HT1080 (cell line): ENCODE measurements around the gene HCFC1. TPM values are rescaled to one million over a fixed set of nuclear protein-coding genes. Genes with fewer than 3 reads are reported as not detected.
A peak's percentile ranks its signal among the peaks of the same experiment; 100 is the strongest.
"Not testable (repeated sequence)": the region's sequence is repeated elsewhere in the genome, so short reads cannot be mapped to it uniquely, and the experiment has no call there.

Source experiments
- DNase-seq: peaks from one replicate; pipeline ENCODE4 v3.0.0-alpha.2; 2015; ENCODE audit warnings: low read depth
- total RNA-seq: library from RNA; depleted of rRNA; stranded (reverse); fragments of >200 nt; shearing (Covaris generic); gene quantifications from 2 replicates; pipeline ENCODE4 v1.2.3, GENCODE V29; 2014

The HCFC1 gene
- total RNA-seq, 1 experiment from 2014 or later, result 60.0 TPM

- DNase-seq, result no peak
These were observed 38.9 kb upstream of the HCFC1 start for GRCh38 chrX:154010330-154011087.

- DNase-seq, result no peak
These were observed 36.9 kb upstream of the HCFC1 start for GRCh38 chrX:154008521-154008920.

- DNase-seq, result no peak
These were observed 35.3 kb upstream of the HCFC1 start for GRCh38 chrX:154006947-154007346.

GRCh38 chrX:154004315-154004714, 32.7 kb upstream of the HCFC1 start:
- no peak for DNase-seq

- DNase-seq, result peak; percentile 6
These were observed 30.6 kb upstream of the HCFC1 start for GRCh38 chrX:154002215-154002719.

- no peak for DNase-seq
These were observed 28.4 kb upstream of the HCFC1 start for GRCh38 chrX:154000051-154000450.

- DNase-seq, result no peak
These were observed 27.9 kb upstream of the HCFC1 start for GRCh38 chrX:153999359-154000037.

GRCh38 chrX:153995504-153995903, 23.9 kb upstream of the HCFC1 start:
- DNase-seq, result no peak

- not testable (repeated sequence) for DNase-seq
These were observed 22.8 kb upstream of the HCFC1 start for GRCh38 chrX:153994398-153994797.

GRCh38 chrX:153993978-153994377, 22.4 kb upstream of the HCFC1 start:
- no peak for DNase-seq

GRCh38 chrX:153993079-153993478, 21.5 kb upstream of the HCFC1 start:
- no peak for DNase-seq

GRCh38 chrX:153992180-153992579, 20.6 kb upstream of the HCFC1 start:
- no peak for DNase-seq

- DNase-seq, result no peak
These were observed 19.5 kb upstream of the HCFC1 start for GRCh38 chrX:153991013-153991580.

GRCh38 chrX:153989973-153990655, 18.5 kb upstream of the HCFC1 start:
- DNase-seq, result no peak

- DNase-seq, result no peak
These were observed 16.9 kb upstream of the HCFC1 start for GRCh38 chrX:153988493-153988892.

- DNase-seq, result no peak
These were observed 12.9 kb upstream of the HCFC1 start for GRCh38 chrX:153984351-153985178.

GRCh38 chrX:153983321-153983801, 11.7 kb upstream of the HCFC1 start:
- DNase-seq, result no peak

- DNase-seq, result no peak
These were observed 10.3 kb upstream of the HCFC1 start for GRCh38 chrX:153981771-153982533.

- DNase-seq, result no peak
These were observed 9.6 kb upstream of the HCFC1 start for GRCh38 chrX:153981231-153981630.

GRCh38 chrX:153980394-153980793, 8.8 kb upstream of the HCFC1 start:
- not testable (repeated sequence) for DNase-seq
